Fibroblast of skin of abdomen (primary cell): ENCODE data around the gene DZIP3.
"Not testable (repeated sequence)": the region's sequence is repeated elsewhere in the genome, so short reads cannot be mapped to it uniquely, and the experiment has no call there.

Source experiments
- DNase-seq: peaks from one replicate; pipeline ENCODE4 v3.0.0-alpha.2; 2013

DZIP3 gene

DNA sequence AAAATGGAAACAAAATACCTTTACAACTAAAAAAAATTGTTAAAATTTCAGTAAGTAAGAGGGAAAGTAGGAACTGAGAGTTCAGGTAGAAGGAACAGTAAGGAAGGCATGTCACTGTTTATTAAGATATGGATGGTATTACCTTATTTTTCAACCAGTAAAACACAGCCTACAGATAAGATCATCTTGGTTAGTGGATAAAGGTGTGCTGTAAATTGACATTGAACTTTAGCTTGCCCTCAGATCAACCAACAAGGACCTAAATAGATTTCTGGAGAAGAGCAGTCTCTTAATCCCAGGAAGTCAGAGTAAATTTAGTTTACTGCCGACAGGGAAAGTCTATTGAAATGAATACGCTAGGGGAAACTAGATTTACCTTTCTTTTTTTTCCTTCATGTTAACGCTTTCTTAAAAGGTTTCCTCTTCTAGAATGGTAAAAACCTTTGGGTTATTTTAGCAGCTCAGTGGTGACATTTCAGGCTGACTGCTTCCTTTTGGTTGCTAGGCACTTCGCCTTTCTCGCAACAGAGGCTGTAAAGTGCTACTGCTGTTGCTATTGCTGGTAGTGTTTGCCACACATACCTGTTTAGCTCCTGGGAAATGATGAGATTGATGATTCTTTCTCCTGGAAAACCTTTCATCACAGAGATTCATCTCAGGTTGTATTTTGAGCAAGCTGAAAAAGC is 12.9 kb downstream of the DZIP3 start:
- no peak for DNase-seq

DNA sequence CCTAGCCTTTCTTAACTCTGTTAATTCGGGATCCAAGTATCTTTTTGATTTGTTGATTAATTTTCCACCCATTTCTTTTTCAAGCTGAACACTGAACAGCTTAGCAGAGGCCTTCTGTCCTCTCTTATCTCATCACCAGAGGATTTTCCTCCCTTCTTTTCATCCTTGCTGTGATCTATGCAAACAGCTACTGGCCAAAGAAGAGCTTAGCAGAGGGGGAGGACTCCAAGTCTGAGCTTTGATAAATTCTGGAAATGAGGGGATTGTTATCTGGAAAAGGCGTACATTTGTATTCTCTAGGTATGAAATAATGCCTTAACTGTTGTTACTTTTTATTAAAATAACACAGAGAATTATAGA is 13.4 kb downstream of the DZIP3 start:
- DNase-seq, result no peak

DNA sequence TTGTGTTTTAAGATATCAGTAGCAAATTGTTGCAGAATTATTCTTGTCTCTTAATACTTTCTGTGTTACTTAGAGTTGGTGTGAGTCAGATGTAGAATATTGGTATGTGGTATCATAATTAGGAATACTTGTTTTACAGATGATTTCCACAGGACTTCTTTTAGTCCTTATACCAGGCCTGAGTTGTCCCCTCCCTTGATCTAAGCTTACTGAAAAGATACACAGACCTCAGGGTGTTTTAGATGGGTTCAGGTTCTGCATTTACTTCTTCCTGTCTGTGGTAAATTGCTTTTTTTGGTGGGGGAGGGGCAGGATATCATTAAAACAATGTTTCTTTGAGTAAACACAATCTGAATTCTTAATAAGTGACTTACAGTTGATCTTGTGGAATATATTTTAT is 14.2 kb downstream of the DZIP3 start:
- DNase-seq, result no peak

DNA sequence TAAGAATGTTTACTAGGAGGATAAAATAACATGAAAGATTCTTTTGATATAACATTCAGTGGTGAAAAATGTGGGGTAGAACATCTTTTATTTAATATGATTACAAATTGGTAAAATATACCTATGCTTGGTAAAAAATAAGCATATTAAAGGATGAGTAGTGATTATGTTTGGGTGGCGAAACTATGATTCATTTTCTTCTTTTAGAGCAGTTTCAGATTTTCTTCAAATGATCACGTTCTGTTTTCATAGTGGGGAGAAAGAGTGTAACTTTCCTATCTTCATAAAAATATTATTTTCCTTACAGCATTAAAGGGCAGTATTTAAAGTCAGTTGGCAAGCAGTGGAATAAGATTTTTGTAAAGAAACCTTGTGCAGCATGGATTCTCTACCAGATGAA is 15.5 kb downstream of the DZIP3 start:
- DNase-seq, result no peak

DNA sequence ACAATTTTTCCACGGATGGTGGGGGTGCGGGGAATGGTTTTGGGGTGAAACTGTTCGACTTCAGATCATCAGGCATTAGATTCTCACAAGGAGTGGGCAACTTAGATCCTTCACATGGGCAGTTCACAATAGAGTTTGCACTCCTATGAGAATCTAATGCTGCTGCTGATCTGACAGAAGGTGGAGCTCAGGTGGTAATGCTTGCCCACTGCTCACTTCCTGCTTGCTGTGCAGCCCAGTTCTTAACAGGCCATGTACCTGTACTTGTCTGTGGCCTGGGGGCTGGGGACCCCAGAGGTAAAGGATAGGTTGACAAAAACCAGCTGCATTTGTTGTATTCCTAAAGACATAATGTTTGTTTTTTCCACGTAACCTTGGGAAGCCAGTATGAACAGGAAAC is 16.0 kb downstream of the DZIP3 start:
- DNase-seq, result no peak

DNA sequence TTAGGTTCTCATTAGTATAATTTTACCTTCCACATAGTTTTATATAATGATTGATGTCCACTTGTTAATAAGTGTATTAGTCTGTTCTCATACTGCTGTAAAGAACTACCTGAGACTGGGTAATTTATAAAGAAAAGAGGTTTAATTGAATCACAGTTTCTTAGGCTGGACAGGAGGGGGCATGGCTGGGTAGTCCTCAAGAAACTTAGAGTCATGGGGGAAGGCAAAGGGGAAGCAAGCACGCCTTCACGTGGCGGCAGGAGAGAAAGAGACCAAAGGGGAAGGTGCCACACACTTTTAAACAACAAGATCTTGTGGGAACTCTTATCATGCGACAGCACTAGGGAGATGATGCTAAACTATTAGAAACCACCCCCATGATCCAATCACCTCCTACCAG is 19.2 kb downstream of the DZIP3 start:
- DNase-seq, result no peak

DNA sequence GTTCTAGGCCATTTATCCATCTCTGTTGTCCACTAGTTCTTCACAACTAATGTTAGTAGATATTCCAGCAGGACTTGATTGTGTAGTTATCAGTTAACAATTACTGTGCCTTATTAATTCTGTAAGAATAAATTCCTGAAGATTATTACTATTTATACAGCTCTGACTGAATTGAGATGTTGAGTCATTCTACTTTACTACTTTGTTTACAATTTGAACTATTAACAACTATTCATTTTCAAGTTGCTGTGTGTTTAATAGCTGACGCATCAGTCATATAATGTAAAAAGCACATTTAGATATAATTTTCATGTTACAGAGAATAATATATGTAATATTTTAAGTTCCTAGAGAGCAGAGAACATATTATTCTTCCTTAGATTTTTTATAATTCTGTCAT is 21.1 kb downstream of the DZIP3 start:
- DNase-seq, result no peak

DNA sequence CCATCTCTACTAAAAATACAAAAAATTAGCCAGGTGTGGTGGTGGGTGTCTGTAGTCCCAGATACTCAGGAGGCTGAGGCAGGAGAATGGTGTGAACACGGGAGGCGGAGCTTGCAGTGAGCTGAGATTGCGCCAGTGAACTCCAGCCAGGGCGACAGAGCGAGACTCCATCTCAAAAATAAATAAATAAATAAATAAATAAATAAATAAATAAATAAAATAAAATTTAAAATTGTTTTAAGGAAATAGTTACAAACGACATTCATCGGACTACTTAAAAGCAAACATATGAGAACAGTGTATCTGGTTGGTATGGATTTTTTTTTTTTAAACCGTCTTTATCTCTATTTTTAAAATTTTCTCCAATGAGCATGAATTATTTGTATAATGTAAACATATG is 26.6 kb downstream of the DZIP3 start:
- DNase-seq, result not testable (repeated sequence)

DNA sequence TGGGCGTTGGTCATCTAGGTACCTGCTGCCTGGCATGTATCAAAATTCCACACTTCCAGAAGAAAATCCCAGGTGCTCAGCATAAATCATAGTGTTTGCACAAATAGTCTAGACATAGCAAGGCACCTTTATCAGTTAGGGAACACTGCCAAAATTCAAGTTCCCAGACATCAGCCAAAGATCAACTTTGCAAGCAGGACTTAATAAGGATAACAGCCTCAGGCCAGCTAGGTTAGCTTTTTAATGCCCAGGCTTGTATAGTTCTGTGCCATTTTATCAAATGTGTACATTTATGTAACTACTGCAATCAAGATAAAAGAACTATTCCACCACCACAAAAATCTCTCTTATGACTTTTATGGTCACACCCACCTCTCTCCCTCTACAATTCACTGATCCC is 30.7 kb downstream of the DZIP3 start:
- no peak for DNase-seq

DNA sequence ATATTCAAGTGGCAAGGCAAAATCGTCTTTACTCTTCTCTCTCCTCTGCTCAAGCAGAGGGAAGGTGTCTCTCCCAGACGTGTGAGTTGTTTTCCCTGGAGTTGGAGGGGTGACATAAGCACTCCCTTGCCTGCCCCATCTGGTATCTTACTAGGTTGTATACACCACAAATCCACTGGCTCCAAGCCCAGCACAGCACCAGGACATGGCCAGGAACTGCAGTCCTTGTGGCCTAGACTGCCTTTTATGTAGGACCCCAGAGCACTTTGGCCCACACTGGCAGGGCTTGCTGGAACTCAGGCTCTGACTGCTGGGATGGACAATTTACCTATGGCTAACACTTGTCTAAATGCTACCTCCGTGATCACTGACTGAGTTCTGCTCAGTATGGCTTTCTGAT is 34.0 kb downstream of the DZIP3 start:
- DNase-seq, result no peak

DNA sequence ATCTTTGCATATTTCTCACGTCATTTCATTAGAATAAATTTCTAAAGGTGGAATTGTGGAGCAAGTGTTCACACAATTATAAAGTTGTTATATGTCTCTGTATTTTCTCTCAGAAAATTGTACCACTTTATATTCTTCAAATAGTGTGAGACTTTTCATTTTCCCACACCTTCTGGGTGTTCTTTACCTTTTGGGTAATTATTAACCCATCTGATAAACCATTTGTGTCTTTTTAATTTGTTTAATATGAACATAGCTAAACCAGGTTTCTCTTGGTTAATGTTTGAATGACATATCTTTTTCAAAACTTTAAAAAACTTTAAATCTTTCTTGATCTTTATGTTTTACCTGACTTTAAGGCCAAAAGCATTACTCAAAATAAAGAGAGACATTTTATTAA is 40.5 kb downstream of the DZIP3 start:
- no peak for DNase-seq

DNA sequence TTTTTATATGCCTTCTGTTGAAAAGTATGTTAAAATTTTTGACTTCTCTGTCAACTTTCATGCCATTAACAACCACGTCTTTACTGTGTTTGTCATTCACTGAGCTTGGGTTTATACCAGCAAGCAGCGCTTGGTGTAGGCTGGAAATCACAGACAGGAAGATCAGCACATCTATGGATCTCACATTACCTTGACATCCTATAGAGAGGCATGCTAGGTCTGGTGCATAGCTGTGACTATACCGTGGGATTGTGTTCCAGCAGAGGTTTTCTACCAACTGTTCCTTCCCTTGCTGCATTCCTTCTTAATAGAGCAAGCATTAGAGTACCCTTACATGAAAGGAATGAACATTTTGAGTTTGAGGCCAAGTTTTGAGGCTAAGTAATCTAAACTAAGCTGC is 53.0 kb downstream of the DZIP3 start:
- no peak for DNase-seq

DNA sequence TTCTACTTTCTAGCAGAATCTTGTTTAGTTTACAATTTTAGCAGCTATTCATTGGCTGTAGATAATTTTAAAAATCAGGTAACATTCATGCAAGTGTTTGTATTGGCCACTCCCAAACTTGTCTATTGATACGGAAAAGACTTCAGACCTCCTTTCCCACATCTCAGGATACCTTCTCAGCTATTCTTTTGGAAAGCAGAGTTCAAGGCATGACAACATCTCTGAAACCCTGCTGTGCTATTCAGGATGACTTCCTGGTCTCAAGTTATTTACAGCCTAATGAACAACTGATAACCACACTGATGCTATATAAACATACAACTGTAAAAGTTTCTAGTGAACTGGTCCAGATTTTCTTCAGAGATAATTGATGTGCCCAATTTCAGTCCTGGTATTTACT is 55.8 kb downstream of the DZIP3 start:
- DNase-seq, result no peak

DNA sequence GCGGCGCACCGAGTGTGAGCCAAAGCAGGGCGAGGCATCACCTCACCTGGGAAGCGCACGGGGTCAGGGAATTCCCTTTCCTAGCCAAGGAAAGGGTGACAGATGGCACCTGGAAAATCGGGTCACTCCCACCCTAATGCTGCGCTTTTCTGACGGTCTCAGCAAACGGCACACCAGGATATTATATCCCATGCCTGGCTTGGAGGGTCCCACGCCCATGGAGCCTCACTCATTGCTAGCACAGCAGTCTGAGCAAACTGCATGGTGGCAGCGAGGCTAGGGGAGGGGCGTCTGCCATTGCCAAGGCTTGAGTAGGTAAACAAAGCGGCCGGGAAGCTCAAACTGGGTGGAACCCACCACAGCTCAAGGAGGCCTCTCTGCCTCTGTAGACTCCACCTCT is 66.1 kb downstream of the DZIP3 start:
- DNase-seq, result not testable (repeated sequence)

DNA sequence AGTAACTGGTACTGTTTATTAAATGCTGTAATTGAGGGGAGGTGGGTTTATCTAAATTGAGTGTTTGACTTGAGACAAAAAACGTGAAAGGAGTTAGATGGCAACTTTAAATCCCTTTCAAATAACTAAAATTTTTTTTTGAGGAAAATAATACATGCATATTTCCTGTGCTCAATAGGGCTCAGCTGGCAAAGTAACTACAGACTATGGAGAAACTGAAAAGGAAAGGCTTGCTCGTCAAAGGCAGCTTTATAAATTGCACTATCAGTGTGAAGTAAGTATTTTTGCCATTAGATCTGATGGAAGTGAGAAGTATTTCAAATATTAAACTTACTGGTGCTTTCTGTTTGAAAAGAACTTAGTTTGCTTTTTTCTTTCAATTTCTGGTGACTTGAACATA is 72.2 kb downstream of the DZIP3 start:
- no peak for DNase-seq

DNA sequence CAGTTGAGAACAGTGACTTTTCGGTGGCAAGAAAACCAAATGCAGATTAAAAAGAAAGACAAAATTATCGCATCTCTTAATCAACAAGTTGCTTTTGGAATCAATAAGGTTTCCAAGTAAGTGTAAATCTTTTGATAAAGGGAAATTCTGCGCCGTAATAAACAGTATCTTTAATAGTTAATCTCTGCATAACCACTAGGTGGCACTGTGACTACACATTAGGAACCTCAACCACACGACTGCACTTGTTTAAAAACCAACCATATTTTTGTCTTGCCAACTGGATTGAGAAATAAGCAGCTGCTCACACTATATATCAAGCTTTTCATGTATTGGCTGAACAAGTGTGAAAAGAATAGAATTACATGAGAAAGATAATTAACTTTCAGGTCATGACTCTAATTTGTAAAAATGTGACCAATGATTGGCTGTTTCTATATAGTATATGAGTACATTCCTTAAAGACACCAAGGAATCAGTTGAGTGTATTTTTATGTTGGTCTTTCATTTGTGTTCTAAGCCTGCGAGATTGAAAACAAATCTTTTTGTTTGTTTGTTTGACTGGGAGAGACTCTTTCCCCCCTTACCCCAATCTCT is 72.7 kb downstream of the DZIP3 start:
- DNase-seq, result peak; percentile 61

DNA sequence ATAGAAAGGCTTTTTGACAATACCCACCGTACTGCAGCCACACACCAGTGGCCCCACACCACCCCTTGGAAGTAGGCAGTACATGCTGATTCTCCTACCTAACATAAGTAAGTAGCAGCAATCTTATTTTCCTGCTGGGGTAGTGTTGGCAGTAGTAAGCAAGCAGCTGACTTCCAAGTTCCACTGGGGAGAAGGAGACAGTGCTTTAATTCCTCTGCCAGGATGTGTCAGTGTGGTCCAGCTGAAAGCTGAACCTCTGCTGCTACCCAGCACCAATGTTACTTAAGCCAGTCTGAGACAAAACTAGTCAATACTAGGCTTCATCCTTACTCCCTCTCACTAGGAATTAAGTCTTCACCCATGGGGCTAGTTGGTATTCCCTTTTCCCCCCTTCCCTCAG is 74.7 kb downstream of the DZIP3 start:
- no peak for DNase-seq

DNA sequence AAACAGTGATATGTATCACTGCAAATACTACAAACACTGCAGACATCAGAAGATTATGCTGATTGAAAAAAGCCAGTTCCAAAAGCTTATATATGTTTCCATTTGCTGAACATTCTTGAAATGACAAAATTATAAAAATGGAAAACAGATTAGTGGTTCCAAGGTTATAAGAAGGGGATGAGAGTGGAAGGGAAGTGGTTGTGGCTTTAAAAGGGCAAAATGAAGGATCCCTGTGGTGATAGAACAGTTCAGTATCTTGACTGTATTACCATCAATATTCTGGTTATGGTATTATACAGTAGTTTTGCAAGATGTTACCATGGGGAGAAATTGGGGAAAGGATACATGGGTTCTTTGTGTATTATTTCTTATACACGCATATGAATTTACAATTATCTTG is 77.8 kb downstream of the DZIP3 start:
- DNase-seq, result no peak

DNA sequence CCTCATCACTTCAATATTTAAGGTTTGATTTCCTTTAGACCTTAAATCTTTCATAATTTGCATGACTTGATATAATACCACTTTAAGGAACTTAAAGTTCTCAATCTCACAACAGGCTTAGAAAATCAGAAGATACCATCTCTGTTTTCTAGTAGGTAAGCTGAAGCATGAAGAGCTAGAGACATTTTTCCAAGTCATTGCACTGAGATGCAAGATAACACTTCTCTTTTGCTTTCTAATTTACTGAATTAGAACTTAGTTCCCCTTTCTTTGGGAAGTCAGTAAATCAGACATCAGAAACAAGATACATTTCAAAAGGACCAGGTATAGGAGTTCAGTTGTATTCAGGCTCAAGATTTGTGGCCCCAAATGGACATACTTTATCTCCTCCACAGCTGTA is 79.7 kb downstream of the DZIP3 start:
- DNase-seq, result no peak

DNA sequence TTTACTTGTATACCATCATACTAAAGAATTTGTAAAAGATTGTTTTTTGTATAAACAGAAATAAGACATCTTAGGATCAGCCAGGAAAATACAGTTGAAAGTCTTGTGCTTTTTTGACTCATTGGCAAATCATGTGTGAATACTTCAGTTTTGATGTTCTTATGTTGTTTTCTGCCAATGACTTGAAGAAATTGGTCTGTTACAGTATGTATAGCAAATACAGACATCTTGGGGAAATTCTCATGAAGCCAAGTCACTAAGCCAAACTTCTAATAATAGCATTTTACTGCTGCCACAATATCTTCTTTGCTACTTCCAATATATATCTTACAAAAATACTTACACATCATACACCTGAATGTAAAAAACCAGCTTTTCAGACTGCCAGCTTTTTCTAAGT is 83.2 kb downstream of the DZIP3 start:
- no peak for DNase-seq

DNA sequence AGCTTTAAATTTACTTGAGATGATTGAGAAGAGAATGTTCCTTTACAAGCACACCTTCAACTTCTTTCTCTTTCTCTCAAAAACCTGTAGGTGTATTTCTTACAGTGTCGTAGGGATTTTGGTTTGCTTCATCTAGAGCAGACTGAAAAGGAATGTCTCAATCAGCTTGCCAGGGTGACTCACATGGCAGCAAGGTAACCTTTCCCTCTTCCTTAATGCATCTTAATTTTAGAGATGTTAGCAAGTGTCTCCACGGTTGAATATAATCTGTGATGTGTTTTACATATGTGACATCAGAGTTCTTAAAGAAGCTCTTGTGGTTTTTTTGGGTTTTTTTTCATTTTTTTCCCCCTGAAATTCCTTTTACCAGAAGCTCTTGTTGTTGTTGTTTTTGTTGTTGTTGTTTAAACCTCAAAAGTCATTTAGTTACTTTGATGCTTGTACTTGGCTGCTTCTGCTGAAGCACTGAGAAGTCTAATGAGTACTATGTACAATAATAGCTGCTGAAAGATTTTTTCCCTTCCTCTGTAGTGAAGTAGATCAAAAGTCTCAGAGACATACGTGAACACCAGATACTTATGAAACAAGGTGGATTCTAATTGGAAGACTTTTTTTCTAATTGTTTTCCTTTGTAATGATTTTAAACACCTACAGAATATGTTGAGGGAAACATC is 84.6 kb downstream of the DZIP3 start:
- DNase-seq, result no peak

DNA sequence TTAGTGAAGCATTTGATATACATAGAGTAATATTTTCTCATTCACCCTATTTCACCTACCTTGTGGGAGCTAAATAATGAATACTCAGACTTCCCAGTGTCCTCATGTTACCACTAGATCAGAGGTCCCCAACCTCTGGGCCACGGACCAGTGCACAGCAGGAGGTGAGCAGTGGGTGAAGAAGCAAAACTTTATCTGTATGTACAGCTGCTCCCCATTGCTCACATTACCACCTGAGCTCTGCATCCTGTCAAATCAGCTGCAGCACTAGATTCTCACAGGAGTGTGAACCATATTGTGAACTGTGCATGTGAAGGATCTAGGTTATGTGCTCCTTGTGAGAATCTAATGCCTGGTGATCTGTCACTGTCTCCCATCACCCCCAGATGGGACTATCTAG is 88.3 kb downstream of the DZIP3 start:
- no peak for DNase-seq

DNA sequence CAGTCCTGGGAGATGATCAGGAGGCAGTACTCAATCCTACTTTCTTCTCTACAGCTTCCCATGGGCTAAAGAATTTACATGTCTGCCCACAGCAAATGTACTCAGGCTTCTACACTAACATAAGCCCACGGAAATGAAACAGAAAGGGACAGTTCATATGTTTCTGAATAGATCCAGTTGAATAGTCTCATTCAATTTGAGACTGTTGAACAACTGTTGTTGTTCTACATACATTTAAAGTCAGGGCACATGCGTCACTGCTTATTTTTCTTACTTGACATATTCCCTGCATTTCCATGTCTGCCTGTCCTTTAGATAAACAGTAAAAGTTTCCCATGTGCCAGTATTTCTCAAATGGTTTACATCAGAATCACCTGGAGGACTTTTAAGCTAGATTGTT is 102.8 kb downstream of the DZIP3 start:
- not testable (repeated sequence) for DNase-seq

DNA sequence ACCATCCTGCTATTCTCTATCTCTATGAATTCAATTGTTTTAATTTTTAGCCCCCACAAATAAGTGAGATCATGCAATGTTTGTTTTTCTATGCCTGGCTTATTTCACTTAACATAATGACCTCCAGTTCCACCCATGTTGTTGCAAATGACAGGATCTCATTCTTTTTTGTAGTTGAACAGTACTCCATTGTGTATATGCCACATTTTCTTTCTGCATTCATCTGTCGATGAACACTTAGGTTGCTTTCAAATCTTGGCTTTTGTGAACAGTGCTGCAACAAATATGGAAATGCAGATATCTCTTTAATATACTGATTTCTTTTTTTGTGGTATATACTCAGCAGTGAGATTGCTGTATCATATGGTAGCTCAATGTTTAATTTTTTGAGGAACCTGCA is 108.9 kb downstream of the DZIP3 start:
- DNase-seq, result no peak

DNA sequence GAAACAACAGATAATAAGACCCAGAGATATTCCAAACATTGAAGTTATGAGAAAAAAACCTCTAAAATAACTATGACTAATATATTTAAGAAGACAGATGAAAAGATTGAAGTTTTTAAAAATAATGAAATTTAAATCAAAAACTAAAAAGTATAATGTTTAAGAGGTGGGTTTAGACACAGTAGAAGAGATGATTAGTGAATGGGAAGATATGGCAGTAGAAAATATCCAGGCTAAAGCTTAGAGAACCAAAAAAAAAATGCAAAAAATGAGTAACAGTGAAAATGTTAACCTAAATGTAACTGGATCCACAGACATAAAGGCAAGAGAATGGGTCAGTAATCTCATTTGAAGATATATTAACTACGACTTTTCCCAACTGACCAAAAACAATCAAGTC is 115.5 kb downstream of the DZIP3 start:
- DNase-seq, result no peak
